ENCODE results near the gene SPAG9. TPM values are rescaled to one million over a fixed set of nuclear protein-coding genes. Genes with fewer than 3 reads are reported as not detected.
A peak's percentile ranks its signal among the peaks of the same experiment; 100 is the strongest.
"Not testable (repeated sequence)": the region's sequence is repeated elsewhere in the genome, so short reads cannot be mapped to it uniquely, and the experiment has no call there.

Gene SPAG9
- total RNA-seq, 1 experiment from 2014 or later: 89.6 TPM

DNA sequence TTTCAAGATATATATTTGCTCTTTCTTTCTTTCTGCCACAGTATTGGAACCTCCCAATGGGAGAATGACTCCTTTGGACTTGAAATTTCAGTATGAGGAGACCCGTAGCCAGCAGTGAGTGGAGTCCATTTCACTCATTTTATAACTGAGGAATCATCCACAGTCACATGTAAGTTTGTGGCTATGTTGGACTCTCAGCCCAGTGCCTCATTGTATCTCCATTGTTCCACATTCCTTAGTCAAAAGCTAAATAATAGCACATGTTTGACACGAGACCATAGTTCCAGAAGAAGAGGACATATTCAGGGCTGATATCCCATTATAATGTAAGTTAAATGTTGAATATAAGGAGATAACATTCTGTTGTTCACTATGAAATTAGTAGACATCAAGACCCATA, 12.7 kb upstream of the SPAG9 start:
- peak; percentile 9 for DNase-seq (ENCODE audit: low read depth)

DNA sequence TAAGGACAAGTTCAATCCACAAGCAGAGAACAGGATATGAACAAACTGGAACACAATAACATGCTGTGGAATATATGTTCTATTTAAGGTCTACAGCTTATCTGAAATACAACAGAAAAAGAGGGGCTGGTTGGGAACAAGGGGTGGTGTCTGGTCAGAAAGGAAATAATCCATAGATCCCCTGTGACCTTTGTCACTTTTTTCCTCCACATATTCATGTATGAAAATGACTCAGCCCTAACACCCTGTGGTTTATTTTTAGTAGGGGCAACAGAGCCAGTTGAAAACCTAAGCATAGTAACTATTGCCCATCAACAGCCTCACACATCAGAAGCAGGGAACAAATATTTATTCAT, 12.3 kb upstream of the SPAG9 start:
- DNase-seq (ENCODE audit: low read depth): peak; percentile 50

DNA sequence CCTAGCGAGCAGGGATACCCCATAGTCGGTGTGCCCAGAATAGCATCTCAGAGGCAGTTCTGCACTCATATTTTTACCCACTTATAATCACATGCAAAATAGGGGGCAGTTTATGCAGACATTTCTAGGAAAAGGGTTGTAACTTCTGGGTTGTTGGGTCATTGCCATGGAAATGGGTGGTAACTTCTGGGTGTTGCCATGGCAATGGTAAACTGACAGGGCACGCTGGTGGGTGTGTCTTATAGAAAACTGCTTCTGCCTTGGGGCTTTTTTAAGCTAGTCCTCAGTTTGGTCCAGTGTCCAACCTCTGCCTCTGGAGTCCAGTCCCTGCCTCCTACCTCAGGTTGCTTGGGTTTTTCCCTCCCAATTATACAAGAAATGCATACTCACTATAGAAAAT, 7.4 kb upstream of the SPAG9 start:
- peak; percentile 24 for DNase-seq (ENCODE audit: low read depth)

DNA sequence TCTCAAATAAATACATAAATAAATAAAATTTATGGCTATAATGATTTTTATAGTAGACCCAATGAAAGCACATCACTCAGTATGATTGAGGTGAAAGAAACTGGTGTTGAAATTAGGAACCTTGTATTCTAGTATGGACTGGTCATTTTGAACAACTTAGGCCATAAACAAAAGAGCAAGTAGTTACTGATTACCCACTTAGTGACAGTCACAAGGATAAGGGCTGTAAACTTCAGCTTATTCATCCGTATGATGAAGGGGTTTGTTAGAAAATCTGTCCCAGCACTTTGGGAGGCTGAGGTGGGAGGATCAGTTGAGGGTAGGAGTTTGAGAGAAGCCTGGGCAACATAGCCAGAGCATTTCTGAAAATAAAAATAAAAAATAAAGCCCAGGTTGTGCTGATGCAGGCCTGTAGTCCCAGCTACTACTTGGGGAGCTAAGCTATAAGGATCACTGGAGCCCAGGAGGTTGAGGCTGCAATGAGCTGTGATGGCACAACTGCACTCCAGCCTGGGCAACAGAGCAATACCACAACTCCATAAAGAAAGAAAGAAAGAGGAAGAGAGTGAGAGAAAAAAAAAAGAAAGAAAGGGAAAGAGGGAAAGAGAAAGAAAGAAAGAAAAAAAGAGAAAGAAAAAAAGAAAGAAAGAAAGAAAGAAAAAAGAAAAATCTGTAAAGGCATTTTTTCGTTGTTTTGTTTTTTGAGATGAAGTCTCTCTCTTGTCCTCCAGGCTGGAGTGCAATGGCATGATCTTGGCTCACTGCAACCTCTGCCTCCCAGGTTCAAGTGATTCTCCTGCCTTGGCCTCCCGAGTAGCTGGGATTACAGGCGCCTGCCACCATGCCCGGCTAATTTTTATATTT, 4.2 kb upstream of the SPAG9 start:
- DNase-seq (ENCODE audit: low read depth): no peak

DNA sequence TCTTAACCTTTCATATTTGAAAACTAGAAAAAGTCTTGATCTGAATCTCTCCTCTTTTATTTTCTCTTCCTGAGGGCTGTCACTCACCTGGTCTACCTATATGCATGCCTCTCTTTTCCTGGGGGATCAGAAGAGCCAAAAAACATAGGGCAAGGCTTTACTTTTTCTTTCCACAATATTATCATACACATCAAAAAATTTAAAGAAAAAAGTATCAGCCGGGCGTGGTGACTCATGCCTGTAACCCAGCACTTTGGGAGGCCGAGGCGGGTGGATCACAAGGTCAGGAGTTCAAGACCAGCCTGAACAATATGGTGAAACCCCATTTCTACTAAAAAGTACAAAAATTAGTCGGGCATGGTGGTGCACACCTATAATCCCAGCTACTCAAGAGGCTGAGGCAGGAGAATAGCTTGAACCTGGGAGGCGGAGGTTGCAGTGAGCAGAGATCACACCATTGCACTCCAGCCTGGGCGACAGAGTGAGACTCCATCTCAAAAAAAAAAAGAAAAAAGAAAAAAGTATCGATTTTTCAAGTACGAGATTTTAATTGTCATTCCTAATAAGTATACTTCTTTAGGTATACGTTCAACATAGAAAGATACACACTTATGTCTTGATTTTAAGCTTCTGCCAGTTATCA, 1.9 kb upstream of the SPAG9 start:
- not testable (repeated sequence) for DNase-seq (ENCODE audit: low read depth)

DNA sequence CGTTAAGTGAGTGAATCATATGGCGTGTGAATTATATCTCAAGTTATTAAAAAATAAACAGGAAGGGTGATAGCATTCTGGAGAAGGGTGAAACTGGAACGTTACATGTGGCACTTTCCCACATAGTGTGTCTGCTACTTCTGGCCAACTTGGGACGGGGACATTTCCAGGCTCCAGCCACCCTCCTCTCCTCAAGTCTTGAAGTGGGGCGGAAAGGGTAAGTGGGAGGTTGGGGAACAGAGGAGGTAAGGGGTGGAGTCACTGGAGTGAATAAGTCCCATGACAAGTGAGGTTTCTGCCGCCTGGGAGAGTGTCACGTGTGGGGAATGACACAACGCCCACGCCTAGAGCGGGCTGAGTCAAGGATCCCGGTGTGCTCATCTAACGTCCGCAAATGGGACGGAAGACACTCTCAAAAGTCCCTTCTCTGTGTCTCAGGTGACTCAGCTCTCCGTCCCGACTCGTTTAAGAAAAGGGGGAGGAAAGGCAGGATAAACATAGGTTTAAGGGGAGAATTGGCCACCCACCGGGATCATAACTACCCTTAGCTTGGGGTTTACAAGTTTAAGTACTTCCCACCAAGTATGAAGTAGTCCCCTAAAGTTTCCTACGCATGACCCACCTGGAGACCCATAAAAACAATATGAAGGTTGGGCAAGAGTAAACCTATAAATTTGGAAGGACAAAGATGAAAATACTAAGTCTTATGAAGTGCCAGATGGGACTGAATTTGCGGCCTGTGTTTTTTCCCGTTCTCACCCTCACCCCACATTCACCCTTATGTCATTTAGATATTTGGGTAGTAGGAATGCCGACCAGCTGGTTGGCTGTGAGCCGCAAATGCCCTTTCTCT, 1.2 kb upstream of the SPAG9 start:
- peak; percentile 95 for DNase-seq (ENCODE audit: low read depth)

DNA sequence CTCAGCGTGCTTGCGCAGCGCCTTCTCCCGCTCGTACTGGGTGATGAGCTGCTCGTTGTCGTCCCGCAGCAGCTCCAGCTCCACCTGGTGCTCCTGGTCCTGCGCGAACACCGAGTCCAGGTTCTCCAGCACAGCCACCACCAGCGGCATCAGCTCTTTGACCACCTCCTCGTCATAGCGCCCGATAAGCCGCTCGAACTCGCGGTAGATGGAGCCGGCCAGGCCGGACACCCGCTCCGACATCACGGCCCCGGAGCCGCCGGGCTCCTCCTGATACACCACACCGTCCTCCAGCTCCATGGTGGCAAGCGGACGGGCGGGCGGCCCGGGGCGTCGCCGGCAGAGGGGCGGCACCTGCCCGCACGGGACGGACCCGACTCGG, 320 bp downstream of the SPAG9 start:
- DNase-seq (ENCODE audit: low read depth): peak; percentile 39

DNA sequence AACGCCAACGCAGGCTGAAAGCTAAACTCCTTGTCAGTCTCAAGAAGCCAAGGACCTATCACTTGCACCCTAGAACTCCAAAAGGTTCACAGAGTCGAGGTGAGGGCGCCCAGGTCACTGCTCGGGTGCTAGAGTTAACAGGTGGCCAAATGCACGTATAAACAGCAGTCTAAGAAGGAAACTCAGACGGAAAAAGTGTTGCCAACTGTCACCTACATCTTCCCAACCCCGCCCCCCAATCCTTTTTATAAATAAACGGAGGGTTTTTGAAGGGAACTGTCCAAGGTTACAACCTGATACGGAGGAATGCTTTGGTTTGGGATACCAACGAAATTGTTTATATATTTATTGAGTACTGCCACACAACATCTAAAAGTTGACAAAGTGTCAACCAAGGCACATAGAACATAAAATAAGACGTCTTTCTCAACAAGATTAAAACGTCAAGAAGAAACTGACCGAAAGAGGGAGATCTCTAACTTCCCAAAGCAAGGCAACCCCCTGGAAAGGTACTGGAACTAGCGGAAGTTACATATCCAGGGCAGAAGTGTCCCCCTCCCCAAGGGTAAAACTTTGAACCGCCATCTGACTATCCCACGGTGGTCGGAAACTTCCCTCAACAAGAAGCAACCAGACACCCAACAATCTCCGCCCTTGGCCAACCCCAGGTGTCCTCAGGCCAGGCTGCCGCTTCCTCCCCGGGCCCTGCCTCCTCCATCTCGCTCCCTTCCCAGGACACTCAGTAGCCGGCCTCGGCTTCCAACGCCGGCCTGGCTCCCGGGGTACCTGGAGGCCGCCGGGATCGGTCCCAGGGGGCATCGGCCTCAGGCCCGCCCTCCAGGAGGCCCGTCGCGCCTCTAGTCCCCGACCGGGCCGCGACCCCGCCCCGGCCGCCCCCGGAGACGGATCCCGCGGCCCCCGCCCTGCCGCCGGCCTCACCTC, 982 bp downstream of the SPAG9 start:
- DNase-seq (ENCODE audit: low read depth): peak; percentile 46

DNA sequence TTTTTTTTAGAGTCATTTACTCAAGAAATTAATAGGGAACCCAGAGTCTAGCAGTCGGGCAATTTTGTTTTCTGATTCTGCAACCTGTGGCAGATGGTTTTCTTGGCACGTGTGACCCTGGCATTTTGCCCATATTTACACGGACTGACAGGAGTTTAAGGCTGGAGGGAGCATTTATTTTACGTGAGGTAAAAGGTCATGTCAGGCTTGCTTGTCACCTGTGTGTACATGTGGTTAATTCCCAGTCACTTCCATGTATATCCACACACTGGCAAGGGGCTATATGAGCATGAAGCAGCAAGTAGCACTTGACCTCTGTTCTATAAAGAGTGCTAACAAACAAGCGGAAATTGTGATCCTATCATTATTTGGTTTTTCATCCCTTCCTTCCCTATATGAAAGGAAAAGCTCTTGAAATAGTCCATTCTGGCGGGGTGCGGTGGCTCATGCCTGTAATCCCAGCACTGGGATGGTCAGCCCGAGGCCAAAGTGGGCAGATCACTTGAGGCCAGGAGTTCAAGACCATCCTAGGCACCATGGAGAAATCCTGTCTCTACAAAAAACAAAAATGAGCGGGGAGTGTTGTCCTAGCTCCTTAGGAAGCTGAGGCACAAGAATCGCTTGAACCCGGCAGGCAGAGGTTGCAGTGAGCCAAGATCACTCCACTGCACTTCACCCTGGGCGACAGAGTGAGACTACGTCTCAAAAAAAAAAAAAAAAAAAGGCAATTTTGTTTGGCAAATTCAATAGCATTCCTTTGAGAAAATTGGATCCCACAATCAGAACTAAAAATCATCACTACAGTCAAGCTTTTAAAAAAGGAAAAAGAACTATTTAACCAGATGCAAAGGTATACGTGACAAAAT, 2.1 kb downstream of the SPAG9 start:
- peak; percentile 11 for DNase-seq (ENCODE audit: low read depth)

DNA sequence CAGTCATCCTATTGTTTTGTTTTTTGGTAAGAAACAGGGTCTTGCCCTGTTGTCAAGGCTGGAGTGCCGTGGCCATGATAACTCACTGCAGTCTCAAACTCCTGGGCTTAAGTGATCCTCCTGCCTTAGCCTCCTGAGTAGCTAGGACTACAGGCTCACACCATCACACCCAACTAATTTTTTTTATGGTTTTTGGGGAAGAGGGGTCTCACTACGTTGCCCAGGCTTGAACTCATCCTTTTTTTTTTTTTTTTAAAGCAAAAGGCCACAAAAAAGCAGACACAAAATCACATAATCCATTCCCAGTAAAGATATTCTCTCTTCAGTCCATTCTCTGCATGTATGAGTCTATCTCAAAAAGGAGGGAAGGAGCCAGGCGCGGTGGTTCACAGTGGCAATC, 5.5 kb downstream of the SPAG9 start:
- no peak for DNase-seq (ENCODE audit: low read depth)

DNA sequence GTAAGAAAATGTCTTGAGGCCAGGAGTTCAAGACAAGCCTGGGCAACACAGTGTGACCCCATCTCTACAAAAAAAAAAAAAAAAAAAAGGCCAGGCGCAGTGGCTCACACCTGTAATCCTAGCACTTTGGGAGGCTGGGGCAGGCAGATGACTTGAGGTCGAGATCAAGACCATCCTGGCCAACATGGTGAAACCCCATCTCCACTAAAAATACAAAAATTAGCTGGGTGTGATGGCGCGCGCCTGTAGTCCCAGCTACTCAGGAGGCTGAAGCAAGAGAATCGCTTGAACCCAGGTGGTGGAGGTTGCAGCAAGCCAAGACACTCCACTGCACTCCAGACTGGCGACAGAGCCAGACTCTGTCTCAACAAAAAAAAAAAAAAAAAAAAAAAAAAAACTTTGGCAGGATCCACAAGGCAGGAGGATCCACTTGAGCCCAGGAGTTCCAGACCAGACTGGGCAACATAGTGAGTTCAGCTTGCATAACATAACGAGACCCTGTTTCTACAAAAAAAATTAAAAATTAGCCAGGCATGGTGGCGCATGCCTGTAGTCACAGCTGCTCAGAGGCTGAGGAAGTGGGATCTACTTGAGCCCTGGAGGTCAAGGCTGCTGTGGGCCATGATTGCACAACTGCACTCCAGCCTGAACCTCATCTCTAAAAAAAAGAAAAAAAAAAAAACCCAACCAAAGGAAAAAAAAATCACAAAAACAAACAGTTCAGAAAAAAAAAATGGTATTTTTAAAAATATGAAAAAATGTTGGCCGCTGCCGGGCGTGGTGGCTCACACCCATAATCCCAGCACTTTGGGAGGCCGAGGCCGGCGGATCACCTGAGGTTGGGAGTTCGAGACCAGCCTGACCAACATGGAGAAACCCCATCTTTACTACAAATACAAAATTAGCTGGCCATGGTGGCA, 8.1 kb downstream of the SPAG9 start:
- peak; percentile 85 for DNase-seq (ENCODE audit: low read depth)

DNA sequence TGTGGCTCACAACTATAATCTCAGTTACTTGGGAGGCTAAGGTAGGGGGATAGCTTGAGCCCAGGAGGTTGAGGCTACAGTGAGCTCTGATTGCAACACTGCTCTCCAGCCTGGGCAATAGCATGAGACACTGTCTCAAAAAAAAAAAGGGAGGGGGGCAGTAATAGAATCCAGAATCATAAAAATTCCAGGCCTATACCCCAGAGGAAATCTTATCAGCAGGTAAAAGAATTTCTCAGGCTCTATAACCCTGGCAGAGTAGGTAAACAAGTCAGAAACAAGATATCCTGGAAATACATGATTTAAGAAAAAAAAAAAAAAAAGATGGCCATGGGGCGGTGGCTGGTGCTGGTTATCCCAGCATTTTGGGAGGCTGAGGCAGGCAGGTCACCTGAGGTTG, 12.9 kb downstream of the SPAG9 start:
- DNase-seq (ENCODE audit: low read depth): no peak

DNA sequence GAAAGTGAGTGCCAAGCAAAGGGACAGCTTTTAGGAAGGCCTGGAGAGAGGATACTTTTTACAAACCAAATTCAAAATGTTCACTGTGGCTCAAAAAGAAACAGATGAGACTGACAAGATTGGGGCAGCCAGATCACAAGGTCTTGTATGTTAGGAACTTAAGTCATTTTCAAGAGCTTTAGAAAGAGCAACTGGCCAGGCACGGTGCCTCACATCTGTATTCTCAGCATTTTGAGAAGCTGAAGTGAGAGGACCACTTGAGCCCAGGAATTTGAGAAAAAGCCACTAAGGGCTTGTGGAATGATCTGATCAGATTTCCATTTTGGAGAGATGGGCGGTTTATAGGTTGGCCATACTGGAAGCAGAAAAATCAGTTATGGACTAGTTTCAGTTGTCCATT, 17.2 kb downstream of the SPAG9 start:
- DNase-seq (ENCODE audit: low read depth): no peak

DNA sequence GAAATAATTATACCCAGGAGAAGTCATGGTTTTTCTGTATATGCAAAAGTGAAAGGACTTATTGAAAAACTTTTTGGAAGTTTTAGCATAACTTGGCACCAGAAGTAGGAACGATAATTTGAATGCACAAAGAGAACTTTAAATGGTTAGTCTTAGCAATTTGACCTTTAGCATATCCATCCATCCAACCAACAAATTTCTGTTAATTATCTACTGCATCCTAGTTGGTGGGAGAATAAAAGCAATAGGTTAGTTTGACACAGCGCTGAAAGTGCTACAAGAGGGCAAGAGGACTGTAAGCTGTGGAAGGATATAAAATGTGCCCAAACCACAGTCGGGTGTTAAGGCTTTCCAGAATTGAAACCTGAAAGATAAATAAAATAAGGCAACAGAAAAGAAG, 17.6 kb downstream of the SPAG9 start:
- no peak for DNase-seq (ENCODE audit: low read depth)

DNA sequence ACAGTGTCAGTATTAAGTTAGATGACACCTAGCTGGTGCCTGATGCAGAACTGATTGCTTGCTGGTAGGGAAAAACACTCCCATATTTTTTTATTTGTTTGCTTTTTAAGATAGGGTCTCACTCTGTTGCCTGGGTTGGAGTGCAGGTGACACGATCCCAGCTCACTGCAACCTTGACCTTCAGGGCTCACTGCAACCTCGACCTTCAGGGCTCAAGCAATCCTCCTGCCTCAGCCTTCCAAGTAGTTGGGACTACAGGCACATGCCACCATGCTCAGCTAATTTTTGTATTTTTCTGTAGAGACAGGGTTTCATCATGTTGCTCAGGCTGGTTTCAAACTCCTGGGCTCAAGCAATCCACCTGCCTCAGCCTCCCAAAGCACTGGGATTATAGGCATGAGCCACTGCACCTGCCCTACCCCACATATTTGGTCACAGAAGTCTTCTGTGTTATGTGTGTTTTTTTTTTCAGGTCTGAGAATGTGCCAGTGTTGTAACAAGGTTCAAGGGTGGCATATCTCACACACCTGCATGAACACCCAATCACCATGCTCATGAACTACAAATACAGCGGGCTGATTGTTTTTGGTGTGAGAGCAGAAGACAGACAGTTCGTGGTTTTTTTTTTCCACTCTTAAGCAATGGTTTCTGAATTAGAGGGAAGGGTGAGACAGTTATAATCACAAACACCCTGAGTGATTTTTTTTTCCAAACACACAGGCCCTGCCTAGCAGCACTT, 22.8 kb downstream of the SPAG9 start:
- DNase-seq (ENCODE audit: low read depth): no peak

DNA sequence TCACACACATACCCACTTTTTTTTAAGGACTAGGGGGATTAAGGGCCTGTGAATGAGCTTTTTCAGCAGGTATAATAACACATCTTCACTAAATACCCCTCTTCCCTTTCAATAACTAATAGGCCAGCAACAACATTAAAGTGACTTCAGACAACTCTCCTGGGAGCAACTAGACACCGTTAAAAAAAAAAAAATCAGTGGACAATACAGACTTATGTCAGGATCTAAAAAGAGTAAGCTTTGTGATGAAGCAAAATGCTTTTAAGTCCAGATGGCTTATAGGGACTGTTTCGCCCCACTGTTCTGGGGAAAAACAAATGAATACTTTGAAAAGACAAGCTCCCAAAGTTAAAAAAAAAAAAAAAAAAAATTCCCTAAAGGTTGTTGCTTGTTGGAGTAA, 29.0 kb downstream of the SPAG9 start:
- peak; percentile 23 for DNase-seq (ENCODE audit: low read depth)

DNA sequence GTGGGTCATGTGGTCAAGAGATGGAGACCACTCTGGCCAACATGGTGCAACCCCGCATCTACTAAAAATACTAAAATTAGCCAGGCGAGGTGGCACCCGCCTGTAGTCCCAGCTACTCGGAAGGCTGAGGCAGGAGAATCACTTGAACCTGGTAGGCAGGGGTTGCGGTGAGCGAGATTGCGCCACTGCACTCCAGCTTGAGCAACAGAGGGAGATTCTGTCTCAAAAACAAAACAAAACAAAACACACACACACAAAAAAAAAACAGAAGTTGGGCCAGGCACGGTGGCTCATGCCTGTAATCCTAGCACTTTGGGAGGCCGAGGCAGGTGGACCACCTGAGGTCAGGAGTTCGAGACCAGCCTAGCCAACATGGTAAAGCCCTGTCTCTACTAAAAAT, 31.8 kb downstream of the SPAG9 start:
- DNase-seq (ENCODE audit: low read depth): not testable (repeated sequence)

DNA sequence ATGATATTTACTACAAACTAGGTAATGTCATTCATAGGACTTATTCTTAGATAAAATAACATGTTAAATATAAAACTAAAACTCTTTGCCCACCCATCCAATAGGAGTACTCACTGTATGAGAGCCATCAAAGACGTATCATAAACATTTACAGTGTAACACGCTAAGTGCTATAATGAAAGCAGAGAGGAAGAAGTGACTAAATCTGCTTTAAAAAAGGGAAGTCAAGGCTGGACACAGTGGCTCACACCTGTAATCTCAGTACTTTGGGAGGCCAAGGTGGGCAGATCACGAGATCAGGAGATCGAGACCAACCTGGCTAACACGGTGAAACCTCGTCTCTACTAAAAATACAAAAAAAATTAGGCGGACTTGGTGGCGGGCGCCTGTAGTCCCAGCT, 32.4 kb downstream of the SPAG9 start:
- no peak for DNase-seq (ENCODE audit: low read depth)
